Tibial artery (tissue), 4 donors: Measurements from ENCODE around the gene SRM.
A peak's percentile ranks its signal among the peaks of the same experiment; 100 is the strongest.
"Not testable (repeated sequence)": the region's sequence is repeated elsewhere in the genome, so short reads cannot be mapped to it uniquely, and the experiment has no call there.

Experiments
- DNase-seq, 2 donors: peaks; one replicate each; pipeline ENCODE4 v3.0.0-alpha.2; 2019
- H3K27ac ChIP-seq, 2 donors: fragments of 200-600 bp; sonication (generic) in 1 of 2; 1 replicate in 1 of 2; 2 replicates in 1 of 2; pipeline ENCODE4 v1.5.1; 2018 to 2019; ENCODE audit warnings: mild to moderate bottlenecking in 1 of 2
- H3K27me3 ChIP-seq, 2 donors: fragments of 200-600 bp; sonication (generic) in 1 of 2; one replicate each; pipeline versions ENCODE4 v1.5.1 to v1.6.0; 2016 to 2019
- H3K36me3 ChIP-seq, 3 donors: fragments of 200-600 bp; sonication (generic) in 2 of 3; one replicate each; pipeline ENCODE4 v1.5.1; 2016 to 2019; ENCODE audit warnings: mild to moderate bottlenecking in 2 of 3
- H3K4me1 ChIP-seq, 4 donors: fragments of 200-600 bp; sonication (generic) in 2 of 4; 1 replicate in 3 of 4; 2 replicates in 1 of 4; pipeline ENCODE4 v1.5.1; 2016 to 2019
- H3K4me3 ChIP-seq, 2 donors: fragments of 200-600 bp; sonication (generic) in 1 of 2; 1 replicate in 1 of 2; 2 replicates in 1 of 2; pipeline ENCODE4 v1.5.1; 2018 to 2019; ENCODE audit warnings: mild to moderate bottlenecking in 2 of 2
- H3K9me3 ChIP-seq, 3 donors: fragments of 200-600 bp; sonication (generic) in 1 of 3; one replicate each; pipeline ENCODE4 v1.5.1; 2016 to 2019
- CTCF ChIP-seq, 2 experiments: fragments of 200-600 bp in 1 of 2; fragments of 450-650 bp in 1 of 2; IDR thresholded peaks; one replicate each; pipeline ENCODE4 v1.5.1; 2017 to 2019; ENCODE audit warnings: antibody characterized with exemption in 2 of 2, mild to moderate bottlenecking in 1 of 2, moderate library complexity in 1 of 2
- intact Hi-C: fragments of 100-400 bp; cut with DNase I; formaldehyde crosslinking; loops from one replicate; pipeline ENCODE4 v1.15.0; 2023; ENCODE audit warnings: low total_unique reads

SRM gene

GRCh38 chr1:11100149-11100493 lies 40.3 kb upstream of the SRM start:
- H3K4me3 ChIP-seq = peak overlapping the region; percentile 82 to 98
- peak overlapping the region; percentile 78 to 81 for H3K27ac ChIP-seq
- H3K4me1 ChIP-seq = peaks cover 0 to 13% (median 12%) of the 10 kb centered on the region in 4 donors
- peaks cover 24 to 25% (median 25%) of the 10 kb centered on the region in 3 donors for H3K36me3 ChIP-seq
- H3K9me3 ChIP-seq = no peaks in the 10 kb centered on the region
- DNase-seq = no peak
- no peaks in the 10 kb centered on the region for H3K27me3 ChIP-seq
- no peak for TF ChIP-seq CTCF (IDR thresholded peaks at IDR 0.05)
- intact Hi-C loops = no loop called here

- H3K4me1 ChIP-seq = peaks cover 0 to 13% (median 12%) of the 10 kb centered on the region in 4 donors
- peak; percentile 91 to 95 for DNase-seq
- H3K27me3 ChIP-seq = no peaks in the 10 kb centered on the region
- no peaks in the 10 kb centered on the region for H3K9me3 ChIP-seq
- TF ChIP-seq CTCF (IDR thresholded peaks at IDR 0.05) = no peak
- H3K4me3 ChIP-seq = peak within 1 kb of the TSS; percentile 82 to 98
- intact Hi-C loops = no loop called here
- H3K36me3 ChIP-seq = peaks cover 29 to 31% (median 30%) of the 10 kb centered on the region in 3 donors
- peak within 1 kb of the TSS; percentile 78 to 81 for H3K27ac ChIP-seq
These were observed 39.7 kb upstream of the SRM start, which contains the start of gene EXOSC10 for GRCh38 chr1:11099310-11100148. TSS of gene EXOSC10 (minus strand) at chr1:11099869. CDS start at chr1:11099831, 38 bp downstream.

- Histone ChIP-seq H3K4me1 (peaks cover 0 to 13% (median 12%) of the 10 kb centered on the region in 4 donors), H3K36me3 (peaks cover 35 to 37% (median 37%) of the 10 kb centered on the region in 3 donors), H3K4me3 (peak overlapping the region; percentile 82 to 98), H3K9me3 (no peaks in the 10 kb centered on the region), H3K27me3 (no peaks in the 10 kb centered on the region), H3K27ac (peak overlapping the region; percentile 78 to 81)
- no peak for DNase-seq
- TF ChIP-seq CTCF (IDR thresholded peaks at IDR 0.05) = no peak
- intact Hi-C loops = no loop called here
These were observed 39.1 kb upstream of the SRM start for GRCh38 chr1:11098931-11099309.

GRCh38 chr1:11083784-11084183 lies 24.0 kb upstream of the SRM start:
- H3K27ac ChIP-seq, H3K27me3 ChIP-seq, H3K4me3 ChIP-seq, DNase-seq, H3K4me1 ChIP-seq, H3K9me3 ChIP-seq, intact Hi-C loops: not testable (repeated sequence)
- peaks cover 58 to 73% (median 65%) of the 10 kb centered on the region in 3 donors for H3K36me3 ChIP-seq

- Histone ChIP-seq H3K27me3 (no peaks in the 10 kb centered on the region), H3K4me3 (no peak overlapping the region), H3K4me1 (no peaks in the 10 kb centered on the region), H3K27ac (peak overlapping the region in 1 of 2 donors; percentile 12), H3K9me3 (no peaks in the 10 kb centered on the region), H3K36me3 (peaks cover 62 to 74% (median 68%) of the 10 kb centered on the region in 3 donors)
- peak in 1 of 2 donors; percentile 31 for DNase-seq
- no peak for TF ChIP-seq CTCF (IDR thresholded peaks at IDR 0.05)
- intact Hi-C loops = no loop called here
These were observed 21.1 kb upstream of the SRM start for GRCh38 chr1:11080931-11081330.

GRCh38 chr1:11078631-11079030 lies 18.8 kb upstream of the SRM start:
- Histone ChIP-seq H3K9me3 (no peaks in the 10 kb centered on the region), H3K4me1 (no peaks in the 10 kb centered on the region), H3K27ac (no peak overlapping the region), H3K27me3 (no peaks in the 10 kb centered on the region), H3K4me3 (no peak overlapping the region), H3K36me3 (peaks cover 85 to 97% (median 91%) of the 10 kb centered on the region in 3 donors)
- no peak for TF ChIP-seq CTCF (IDR thresholded peaks at IDR 0.05)
- intact Hi-C loops = no loop called here
- DNase-seq = no peak

GRCh38 chr1:11073398-11073797 lies 13.6 kb upstream of the SRM start:
- intact Hi-C loops, H3K27ac ChIP-seq: not testable (repeated sequence)
- H3K36me3 ChIP-seq = peaks cover 81 to 99% (median 93%) of the 10 kb centered on the region in 3 donors

More at GRCh38 chr1:11073398-11073797, 13.6 kb upstream of the SRM start:
- H3K9me3 ChIP-seq, H3K4me1 ChIP-seq, H3K27me3 ChIP-seq, H3K4me3 ChIP-seq: not testable (repeated sequence)
- DNase-seq = peak in 1 of 2 donors; percentile 27
